ENCODE results near the gene NTHL1.

DNA sequence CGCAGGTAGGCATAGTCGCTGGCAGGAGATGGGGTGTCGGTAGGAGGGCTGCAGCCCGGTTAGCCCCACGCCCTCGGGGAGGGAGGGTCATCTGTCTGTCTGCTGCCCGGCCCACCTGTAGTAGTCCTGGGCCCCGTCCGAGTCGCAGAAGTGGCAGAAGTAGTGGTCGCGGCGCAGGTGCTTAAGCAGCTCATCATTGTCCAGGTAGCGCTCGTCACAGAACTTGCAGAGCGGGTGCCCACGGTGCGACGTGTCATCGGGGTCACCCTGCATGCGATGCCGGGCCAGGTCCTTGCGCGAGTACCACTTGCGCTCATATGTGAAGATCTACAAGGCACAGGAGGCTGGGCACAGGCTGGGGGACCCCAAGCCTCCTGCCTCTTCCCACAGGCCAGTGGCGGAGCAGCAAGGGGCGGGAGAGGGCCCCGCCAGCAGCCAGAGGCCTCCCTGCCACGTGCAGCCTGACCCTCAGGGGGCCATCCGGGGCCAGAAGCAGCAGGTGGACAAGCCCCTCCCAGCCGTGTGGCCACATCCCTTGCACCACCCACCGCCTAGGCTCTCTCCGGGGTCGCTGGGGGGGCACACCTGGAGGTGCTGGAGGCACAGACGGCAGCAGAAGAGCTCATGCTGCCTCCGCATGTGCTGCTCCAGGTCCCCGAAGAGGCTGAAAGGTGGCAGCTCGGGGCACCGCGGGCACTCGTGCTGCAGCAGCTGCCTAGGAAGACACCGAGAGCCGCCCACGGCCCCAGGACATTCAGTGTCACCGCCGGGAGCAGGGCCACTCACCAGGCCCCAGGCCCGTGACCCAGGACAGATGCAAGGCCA is 45.0 kb downstream of the NTHL1 start:
- TF ChIP-seq, protein P1, sequence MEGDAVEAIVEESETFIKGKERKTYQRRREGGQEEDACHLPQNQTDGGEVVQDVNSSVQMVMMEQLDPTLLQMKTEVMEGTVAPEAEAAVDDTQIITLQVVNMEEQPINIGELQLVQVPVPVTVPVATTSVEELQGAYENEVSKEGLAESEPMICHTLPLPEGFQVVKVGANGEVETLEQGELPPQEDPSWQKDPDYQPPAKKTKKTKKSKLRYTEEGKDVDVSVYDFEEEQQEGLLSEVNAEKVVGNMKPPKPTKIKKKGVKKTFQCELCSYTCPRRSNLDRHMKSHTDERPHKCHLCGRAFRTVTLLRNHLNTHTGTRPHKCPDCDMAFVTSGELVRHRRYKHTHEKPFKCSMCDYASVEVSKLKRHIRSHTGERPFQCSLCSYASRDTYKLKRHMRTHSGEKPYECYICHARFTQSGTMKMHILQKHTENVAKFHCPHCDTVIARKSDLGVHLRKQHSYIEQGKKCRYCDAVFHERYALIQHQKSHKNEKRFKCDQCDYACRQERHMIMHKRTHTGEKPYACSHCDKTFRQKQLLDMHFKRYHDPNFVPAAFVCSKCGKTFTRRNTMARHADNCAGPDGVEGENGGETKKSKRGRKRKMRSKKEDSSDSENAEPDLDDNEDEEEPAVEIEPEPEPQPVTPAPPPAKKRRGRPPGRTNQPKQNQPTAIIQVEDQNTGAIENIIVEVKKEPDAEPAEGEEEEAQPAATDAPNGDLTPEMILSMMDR (IDR thresholded peaks at IDR 0.05): no peak
- TF ChIP-seq POLR2A (IDR thresholded peaks at IDR 0.05) (no peak), POLR2AphosphoS5 (IDR thresholded peaks at IDR 0.05) (no peak)
